ENCODE measurements around the gene LBR.

LBR gene

DNA sequence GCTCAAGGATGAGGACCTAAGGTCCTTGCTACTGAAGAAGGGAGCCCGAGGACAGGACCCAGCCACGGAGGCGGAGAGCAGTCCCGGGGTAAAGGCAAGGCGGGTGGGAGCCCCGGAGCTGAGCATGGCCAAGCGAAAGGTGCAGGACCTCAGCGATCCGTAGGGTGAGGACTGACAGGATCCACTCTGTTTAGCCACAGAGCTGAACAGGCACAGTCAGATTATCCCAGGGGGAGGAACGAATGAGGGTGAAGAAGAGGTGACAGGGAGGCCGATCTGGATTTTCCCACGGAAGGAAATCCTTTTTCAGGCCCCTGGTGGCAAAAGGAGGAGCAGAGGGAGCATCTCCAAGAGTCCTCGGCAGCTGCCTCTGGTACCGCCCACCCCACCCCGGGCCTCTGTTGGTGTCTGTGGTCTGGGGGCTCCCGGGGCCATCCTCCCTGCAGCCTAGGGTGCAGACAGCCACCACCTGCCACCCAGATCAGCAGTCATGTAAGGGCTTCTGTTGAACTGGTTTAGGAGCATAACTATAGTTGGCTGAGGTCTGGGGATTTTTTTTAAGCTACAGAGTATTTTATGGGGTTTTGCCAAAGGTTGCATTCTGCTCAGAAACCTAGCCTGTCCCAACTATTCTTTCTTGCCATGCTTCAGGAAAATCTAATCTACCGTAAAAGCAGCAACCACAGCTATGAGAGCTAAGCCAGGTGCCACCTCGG lies 32.3 kb upstream of the LBR start:
- H3K27ac ChIP-seq: no peak overlapping the region
- TF ChIP-seq CTCF (IDR thresholded peaks at IDR 0.05) (no peak), ZFX (IDR thresholded peaks at IDR 0.05; ENCODE audit: borderline replicate concordance) (no peak)

- no peak overlapping the region for H3K27ac ChIP-seq
- no peak for TF ChIP-seq CTCF (IDR thresholded peaks at IDR 0.05)
- TF ChIP-seq ZFX (IDR thresholded peaks at IDR 0.05; ENCODE audit: borderline replicate concordance): no peak
These were observed 30.4 kb upstream of the LBR start for GRCh38 chr1:225458222-225458631.

GRCh38 chr1:225454733-225455132 lies 26.9 kb upstream of the LBR start:
- H3K27ac ChIP-seq: peak overlapping the region; percentile 83
- TF ChIP-seq CTCF (IDR thresholded peaks at IDR 0.05): no peak
- TF ChIP-seq ZFX (IDR thresholded peaks at IDR 0.05; ENCODE audit: borderline replicate concordance): no peak

DNA sequence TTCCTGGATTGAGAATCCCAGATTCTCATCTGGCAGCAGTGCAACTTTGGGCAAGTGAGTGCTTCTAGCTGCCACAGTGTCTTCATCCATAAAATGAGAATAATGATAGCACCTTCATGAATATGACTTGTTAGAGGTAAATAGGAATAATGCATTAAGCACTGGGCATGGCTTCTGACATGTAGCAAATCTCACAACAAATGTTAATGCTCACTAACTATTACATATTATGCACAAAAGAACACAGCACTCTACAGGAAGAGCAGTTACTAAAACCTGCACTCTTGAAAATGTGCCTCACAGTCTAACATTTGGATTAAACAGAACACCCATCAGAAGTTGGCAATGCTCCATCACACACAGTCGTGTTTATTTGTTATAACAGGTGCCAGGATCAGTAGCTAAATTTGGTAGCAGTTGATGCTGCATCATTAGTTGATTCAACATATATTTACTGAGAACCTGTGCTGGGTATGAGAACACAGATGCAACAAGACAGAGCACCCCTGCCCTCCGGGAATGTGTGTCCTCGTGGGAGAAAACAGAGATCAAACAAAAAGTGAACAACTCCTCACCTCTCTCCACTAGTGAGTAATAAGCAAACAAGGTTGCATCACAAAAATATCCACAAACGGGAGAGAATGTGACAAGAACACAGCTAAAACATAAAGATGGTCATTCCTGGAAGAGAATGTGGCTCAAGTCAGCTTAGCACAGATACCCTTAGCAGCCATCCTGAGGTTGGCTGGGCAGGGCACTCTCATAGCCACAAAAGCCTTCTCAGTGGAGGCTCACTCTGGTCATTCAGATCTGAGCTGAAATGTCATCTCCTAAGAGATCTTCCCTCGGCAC lies 26.2 kb upstream of the LBR start:
- H3K27ac ChIP-seq: peak overlapping the region; percentile 83
- no peak for TF ChIP-seq CTCF (IDR thresholded peaks at IDR 0.05)
- no peak for TF ChIP-seq ZFX (IDR thresholded peaks at IDR 0.05; ENCODE audit: borderline replicate concordance)

DNA sequence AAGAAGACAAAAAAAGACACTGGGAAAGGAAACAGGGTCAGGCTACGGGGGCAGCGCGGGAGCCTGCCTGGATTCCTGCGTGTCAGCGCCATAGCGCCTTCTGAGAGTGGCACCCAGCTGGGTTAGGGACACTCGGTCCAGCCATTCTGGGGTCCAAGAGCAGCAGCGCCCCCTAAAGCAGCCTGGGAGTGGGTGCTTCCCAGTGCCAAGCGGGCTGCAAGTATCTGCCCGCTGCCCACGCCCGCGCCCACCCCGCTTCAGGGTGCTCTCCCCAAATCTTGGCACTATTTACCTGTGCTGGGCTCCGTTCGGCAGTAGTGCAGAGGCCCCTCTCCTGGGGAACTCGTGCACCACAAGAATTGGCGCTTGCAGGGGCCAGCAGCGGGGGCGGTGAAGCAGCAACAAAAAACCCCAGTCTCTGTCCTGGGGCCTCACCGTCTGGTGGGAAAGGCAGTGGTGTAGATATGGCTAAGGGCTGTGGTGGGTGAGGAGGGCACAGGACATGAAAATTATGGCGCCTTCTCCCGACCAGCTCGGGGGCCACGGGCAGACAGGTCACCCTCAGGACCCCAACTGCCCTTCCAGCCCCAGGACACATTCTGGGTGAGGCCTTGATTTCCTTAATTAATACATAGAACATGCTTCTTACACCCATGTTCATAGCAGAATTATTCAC lies 24.1 kb upstream of the LBR start:
- H3K27ac ChIP-seq: no peak overlapping the region
- TF ChIP-seq ZFX (IDR thresholded peaks at IDR 0.05; ENCODE audit: borderline replicate concordance): no peak
- peak; percentile 17; the same call in 1 of the 2 replicates for TF ChIP-seq CTCF (IDR thresholded peaks at IDR 0.05)

DNA sequence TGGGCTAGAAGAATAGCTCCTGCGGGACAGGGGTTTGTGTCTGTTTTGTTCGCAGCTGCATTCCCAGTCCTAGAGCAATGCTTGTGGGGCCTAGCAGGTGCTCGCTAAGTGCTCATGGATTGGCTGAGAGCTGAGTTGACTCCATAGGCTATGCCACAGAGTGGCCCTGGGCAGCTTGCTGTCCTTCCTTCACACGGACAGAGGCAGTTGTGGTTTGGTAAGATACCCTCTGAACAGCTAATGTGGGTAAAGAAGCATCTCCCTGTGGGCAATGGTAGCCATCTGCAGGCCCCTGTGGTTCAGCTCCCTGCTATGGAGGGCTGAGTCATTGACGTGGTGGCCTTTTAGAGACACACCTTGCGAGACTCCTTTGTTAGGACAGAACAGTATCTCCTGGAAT lies 23.5 kb upstream of the LBR start:
- H3K27ac ChIP-seq: no peak overlapping the region
- TF ChIP-seq ZFX (IDR thresholded peaks at IDR 0.05; ENCODE audit: borderline replicate concordance): no peak
- no peak for TF ChIP-seq CTCF (IDR thresholded peaks at IDR 0.05)
